Right lobe of liver (tissue), 4 donors: ENCODE results near the gene DCTD.

Source experiments
- CTCF ChIP-seq, 4 donors: fragments of 200-600 bp in 3 of 4; fragments of 450-650 bp in 1 of 4; IDR thresholded peaks; one replicate each; pipeline versions ENCODE4 v1.5.1 to v1.8.0; 2016 to 2022; ENCODE audit warnings: antibody characterized with exemption in 4 of 4, mild to moderate bottlenecking in 2 of 4
- POLR2A ChIP-seq: fragments of 450-650 bp; IDR thresholded peaks from one replicate; pipeline ENCODE4 v1.6.1; 2017; ENCODE audit warnings: antibody characterized with exemption, mild to moderate bottlenecking
- donor health status: DM: no; HTN: no; CAD: no.
- donor health status: DM: no; HTN: no; CAD: no.
- donor health status: DM: no; HTN: yes; CAD: no.

DNA sequence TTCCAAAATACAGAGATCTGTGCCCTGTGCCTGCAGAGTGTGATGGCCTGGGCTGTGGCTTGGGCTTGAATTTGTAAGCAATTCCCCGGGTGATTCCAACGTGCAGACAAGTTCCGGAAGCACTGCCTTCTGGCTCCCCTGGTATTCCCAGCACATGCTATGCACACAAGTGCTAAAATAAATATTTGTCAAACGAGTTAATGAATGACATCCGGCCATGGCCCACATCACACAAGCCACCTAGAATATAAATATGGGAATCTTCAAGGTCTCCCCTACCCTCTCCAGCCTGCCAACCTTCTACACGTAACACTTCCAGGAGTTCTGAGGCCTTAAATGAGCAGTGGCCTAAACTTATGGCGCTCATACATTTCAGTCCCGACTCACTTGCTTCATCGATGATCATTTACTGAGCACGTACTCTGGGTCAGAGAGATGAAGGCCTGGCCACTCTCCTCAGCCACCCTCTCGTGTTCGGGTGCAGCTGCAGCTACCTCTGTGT lies 21.3 kb downstream of the DCTD start:
- no peak for TF ChIP-seq CTCF (IDR thresholded peaks at IDR 0.05)
- peak; percentile 26 for TF ChIP-seq POLR2A
